GM18499 (cell line): ENCODE measurements around the gene UCN2.
A peak's percentile ranks its signal among the peaks of the same experiment; 100 is the strongest.

ENCODE experiments used
- ATAC-seq: cut with Tn5 transposase; IDR thresholded peaks from one replicate; pipeline ENCODE4 v1.9.1; 2021; ENCODE audit warnings: moderate number of reproducible peaks; ENCODE audit not compliant: insufficient read depth, unreplicated experiment

The UCN2 gene

GRCh38 chr3:48563382-48563918 lies at the start of gene UCN2:
Gene UCN2, minus strand, starts transcription at chr3:48563781. Its CDS starts 657 bp downstream, at chr3:48563124.
- no peak for ATAC-seq

GRCh38 chr3:48612309-48612708 lies 48.7 kb upstream of the UCN2 start:
- ATAC-seq = no peak

GRCh38 chr3:48609088-48610005 lies 45.8 kb upstream of the UCN2 start, which contains the start of gene UQCRC1:
Gene UQCRC1, minus strand, starts transcription at chr3:48609646. Its CDS starts 26 bp downstream, at chr3:48609620.
- ATAC-seq = peak; percentile 78

- ATAC-seq = no peak
Measured at GRCh38 chr3:48607519-48607918, 43.9 kb upstream of the UCN2 start.

- ATAC-seq = no peak
Measured at GRCh38 chr3:48601622-48601994, 38.0 kb upstream of the UCN2 start.

GRCh38 chr3:48600711-48601621 lies 37.4 kb upstream of the UCN2 start:
- no peak for ATAC-seq

GRCh38 chr3:48599509-48600285 lies 36.1 kb upstream of the UCN2 start:
- no peak for ATAC-seq

- ATAC-seq = no peak
Measured at GRCh38 chr3:48599077-48599501, 35.5 kb upstream of the UCN2 start.

GRCh38 chr3:48598323-48599076 lies 34.9 kb upstream of the UCN2 start:
- ATAC-seq = no peak

- no peak for ATAC-seq
Measured at GRCh38 chr3:48597408-48597800, 33.8 kb upstream of the UCN2 start.

- no peak for ATAC-seq
Measured at GRCh38 chr3:48596676-48597407, 33.3 kb upstream of the UCN2 start.

- ATAC-seq = no peak
Measured at GRCh38 chr3:48596157-48596556, 32.6 kb upstream of the UCN2 start.

GRCh38 chr3:48595526-48596121 lies 32.0 kb upstream of the UCN2 start:
- no peak for ATAC-seq

- ATAC-seq = no peak
Measured at GRCh38 chr3:48595075-48595525, 31.5 kb upstream of the UCN2 start, which contains the start of gene COL7A1. Gene COL7A1, minus strand, starts transcription at chr3:48595329. Its CDS starts 170 bp downstream, at chr3:48595159.

- no peak for ATAC-seq
Measured at GRCh38 chr3:48594417-48595049, 31.0 kb upstream of the UCN2 start.

GRCh38 chr3:48593337-48593736 lies 29.8 kb upstream of the UCN2 start:
- no peak for ATAC-seq

- ATAC-seq = no peak
Measured at GRCh38 chr3:48592519-48593087, 29.0 kb upstream of the UCN2 start.
